H1 (cell line): ENCODE measurements around the gene WDR64. TPM values are rescaled to one million over a fixed set of nuclear protein-coding genes. Genes with fewer than 3 reads are reported as not detected.

Experiments used
- polyA plus RNA-seq, 7 experiments: library from polyadenylated mRNA; depleted of rRNA in 3 of 7; stranded (reverse) in 5 of 7; unstranded in 2 of 7; fragments of >200 nt in 5 of 7; fragments of 200-250 nt in 2 of 7; gene quantifications; 1 replicate in 5 of 7; 2 replicates in 1 of 7; 4 replicates in 1 of 7; pipeline versions ENCODE4 v1.2.1 to v1.2.3, GENCODE V29; 2011 to 2013; ENCODE audit warnings: missing spikeins in 2 of 7, mixed read lengths in 2 of 7
- total RNA-seq: library from RNA; stranded (reverse); fragmentation: NEBNext Ultra II Directional; extraction: Animal tissue kit (Norgen Biotek cat#: 25700); gene quantifications from 2 replicates; pipeline ENCODE4 v1.2.1, GENCODE V29; 2021
- TF ChIP-seq, protein P1 (sequence below): fragments of 300-600 bp; sonication (generic); IDR thresholded peaks from 2 replicates; pipeline ENCODE4 v1.7.1; 2012; ENCODE audit warnings: low read length, moderate library complexity, mild to moderate bottlenecking, inconsistent platforms; ENCODE audit not compliant: insufficient replicate concordance

WDR64 gene
- total and polyA plus RNA-seq, 2 of the 8 experiments (the other 6 are each of a cell fraction or from before 2014, with no cell fraction given), result 0.02 TPM; not detected in 1

- TF ChIP-seq, protein P1, sequence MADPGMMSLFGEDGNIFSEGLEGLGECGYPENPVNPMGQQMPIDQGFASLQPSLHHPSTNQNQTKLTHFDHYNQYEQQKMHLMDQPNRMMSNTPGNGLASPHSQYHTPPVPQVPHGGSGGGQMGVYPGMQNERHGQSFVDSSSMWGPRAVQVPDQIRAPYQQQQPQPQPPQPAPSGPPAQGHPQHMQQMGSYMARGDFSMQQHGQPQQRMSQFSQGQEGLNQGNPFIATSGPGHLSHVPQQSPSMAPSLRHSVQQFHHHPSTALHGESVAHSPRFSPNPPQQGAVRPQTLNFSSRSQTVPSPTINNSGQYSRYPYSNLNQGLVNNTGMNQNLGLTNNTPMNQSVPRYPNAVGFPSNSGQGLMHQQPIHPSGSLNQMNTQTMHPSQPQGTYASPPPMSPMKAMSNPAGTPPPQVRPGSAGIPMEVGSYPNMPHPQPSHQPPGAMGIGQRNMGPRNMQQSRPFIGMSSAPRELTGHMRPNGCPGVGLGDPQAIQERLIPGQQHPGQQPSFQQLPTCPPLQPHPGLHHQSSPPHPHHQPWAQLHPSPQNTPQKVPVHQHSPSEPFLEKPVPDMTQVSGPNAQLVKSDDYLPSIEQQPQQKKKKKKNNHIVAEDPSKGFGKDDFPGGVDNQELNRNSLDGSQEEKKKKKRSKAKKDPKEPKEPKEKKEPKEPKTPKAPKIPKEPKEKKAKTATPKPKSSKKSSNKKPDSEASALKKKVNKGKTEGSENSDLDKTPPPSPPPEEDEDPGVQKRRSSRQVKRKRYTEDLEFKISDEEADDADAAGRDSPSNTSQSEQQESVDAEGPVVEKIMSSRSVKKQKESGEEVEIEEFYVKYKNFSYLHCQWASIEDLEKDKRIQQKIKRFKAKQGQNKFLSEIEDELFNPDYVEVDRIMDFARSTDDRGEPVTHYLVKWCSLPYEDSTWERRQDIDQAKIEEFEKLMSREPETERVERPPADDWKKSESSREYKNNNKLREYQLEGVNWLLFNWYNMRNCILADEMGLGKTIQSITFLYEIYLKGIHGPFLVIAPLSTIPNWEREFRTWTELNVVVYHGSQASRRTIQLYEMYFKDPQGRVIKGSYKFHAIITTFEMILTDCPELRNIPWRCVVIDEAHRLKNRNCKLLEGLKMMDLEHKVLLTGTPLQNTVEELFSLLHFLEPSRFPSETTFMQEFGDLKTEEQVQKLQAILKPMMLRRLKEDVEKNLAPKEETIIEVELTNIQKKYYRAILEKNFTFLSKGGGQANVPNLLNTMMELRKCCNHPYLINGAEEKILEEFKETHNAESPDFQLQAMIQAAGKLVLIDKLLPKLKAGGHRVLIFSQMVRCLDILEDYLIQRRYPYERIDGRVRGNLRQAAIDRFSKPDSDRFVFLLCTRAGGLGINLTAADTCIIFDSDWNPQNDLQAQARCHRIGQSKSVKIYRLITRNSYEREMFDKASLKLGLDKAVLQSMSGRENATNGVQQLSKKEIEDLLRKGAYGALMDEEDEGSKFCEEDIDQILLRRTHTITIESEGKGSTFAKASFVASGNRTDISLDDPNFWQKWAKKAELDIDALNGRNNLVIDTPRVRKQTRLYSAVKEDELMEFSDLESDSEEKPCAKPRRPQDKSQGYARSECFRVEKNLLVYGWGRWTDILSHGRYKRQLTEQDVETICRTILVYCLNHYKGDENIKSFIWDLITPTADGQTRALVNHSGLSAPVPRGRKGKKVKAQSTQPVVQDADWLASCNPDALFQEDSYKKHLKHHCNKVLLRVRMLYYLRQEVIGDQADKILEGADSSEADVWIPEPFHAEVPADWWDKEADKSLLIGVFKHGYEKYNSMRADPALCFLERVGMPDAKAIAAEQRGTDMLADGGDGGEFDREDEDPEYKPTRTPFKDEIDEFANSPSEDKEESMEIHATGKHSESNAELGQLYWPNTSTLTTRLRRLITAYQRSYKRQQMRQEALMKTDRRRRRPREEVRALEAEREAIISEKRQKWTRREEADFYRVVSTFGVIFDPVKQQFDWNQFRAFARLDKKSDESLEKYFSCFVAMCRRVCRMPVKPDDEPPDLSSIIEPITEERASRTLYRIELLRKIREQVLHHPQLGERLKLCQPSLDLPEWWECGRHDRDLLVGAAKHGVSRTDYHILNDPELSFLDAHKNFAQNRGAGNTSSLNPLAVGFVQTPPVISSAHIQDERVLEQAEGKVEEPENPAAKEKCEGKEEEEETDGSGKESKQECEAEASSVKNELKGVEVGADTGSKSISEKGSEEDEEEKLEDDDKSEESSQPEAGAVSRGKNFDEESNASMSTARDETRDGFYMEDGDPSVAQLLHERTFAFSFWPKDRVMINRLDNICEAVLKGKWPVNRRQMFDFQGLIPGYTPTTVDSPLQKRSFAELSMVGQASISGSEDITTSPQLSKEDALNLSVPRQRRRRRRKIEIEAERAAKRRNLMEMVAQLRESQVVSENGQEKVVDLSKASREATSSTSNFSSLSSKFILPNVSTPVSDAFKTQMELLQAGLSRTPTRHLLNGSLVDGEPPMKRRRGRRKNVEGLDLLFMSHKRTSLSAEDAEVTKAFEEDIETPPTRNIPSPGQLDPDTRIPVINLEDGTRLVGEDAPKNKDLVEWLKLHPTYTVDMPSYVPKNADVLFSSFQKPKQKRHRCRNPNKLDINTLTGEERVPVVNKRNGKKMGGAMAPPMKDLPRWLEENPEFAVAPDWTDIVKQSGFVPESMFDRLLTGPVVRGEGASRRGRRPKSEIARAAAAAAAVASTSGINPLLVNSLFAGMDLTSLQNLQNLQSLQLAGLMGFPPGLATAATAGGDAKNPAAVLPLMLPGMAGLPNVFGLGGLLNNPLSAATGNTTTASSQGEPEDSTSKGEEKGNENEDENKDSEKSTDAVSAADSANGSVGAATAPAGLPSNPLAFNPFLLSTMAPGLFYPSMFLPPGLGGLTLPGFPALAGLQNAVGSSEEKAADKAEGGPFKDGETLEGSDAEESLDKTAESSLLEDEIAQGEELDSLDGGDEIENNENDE, result no peak
- TF ChIP-seq, all 59 proteins: peak for 0
Measured at GRCh38 chr1:241696172-241696814, 44.2 kb downstream of the WDR64 start (continued).
